ENCODE data around the gene OR5C1. TPM values are rescaled to one million over a fixed set of nuclear protein-coding genes. Genes with fewer than 3 reads are reported as not detected.
A peak's percentile ranks its signal among the peaks of the same experiment; 100 is the strongest.

The OR5C1 gene
- total RNA-seq = not detected in 2 replicates

GRCh38 chr9:122788831-122789230 is at the start of gene OR5C1:
OR5C1 (plus strand) TSS chr9:122788933; CDS start chr9:122788933, 0 bp downstream.
- DNase-seq (ENCODE audit: low read depth) = no peak
- Histone ChIP-seq H3K4me3 (ENCODE audit: low read depth, low read length) (no peak within 1 kb of the TSS), H3K27me3 (ENCODE audit: control insufficient read depth, insufficient read depth, low read length) (no peaks in the 10 kb centered on the region), H3K36me3 (ENCODE audit: control insufficient read depth, insufficient read depth, low read length) (no peaks in the 10 kb centered on the region)
- TF ChIP-seq, protein P1, sequence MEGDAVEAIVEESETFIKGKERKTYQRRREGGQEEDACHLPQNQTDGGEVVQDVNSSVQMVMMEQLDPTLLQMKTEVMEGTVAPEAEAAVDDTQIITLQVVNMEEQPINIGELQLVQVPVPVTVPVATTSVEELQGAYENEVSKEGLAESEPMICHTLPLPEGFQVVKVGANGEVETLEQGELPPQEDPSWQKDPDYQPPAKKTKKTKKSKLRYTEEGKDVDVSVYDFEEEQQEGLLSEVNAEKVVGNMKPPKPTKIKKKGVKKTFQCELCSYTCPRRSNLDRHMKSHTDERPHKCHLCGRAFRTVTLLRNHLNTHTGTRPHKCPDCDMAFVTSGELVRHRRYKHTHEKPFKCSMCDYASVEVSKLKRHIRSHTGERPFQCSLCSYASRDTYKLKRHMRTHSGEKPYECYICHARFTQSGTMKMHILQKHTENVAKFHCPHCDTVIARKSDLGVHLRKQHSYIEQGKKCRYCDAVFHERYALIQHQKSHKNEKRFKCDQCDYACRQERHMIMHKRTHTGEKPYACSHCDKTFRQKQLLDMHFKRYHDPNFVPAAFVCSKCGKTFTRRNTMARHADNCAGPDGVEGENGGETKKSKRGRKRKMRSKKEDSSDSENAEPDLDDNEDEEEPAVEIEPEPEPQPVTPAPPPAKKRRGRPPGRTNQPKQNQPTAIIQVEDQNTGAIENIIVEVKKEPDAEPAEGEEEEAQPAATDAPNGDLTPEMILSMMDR (IDR thresholded peaks at IDR 0.05; ENCODE audit: insufficient read depth, low read length, poor library complexity, severe bottlenecking) = no peak

- TF ChIP-seq, protein P1 (IDR thresholded peaks at IDR 0.05; ENCODE audit: insufficient read depth, low read length, poor library complexity, severe bottlenecking) = no peak
- no peak for DNase-seq (ENCODE audit: low read depth)
- H3K4me3 ChIP-seq (ENCODE audit: low read depth, low read length) = no peak within 1 kb of the TSS
- H3K36me3 ChIP-seq (ENCODE audit: control insufficient read depth, insufficient read depth, low read length) = no peaks in the 10 kb centered on the region
- H3K27me3 ChIP-seq (ENCODE audit: control insufficient read depth, insufficient read depth, low read length) = no peaks in the 10 kb centered on the region
Observed at GRCh38 chr9:122742003-122742402, 46.7 kb upstream of the OR5C1 start, which contains the start of gene OR1L6. OR1L6 (plus strand) TSS chr9:122742303; CDS start chr9:122749848, 7,545 bp downstream.

GRCh38 chr9:122754825-122755224 is 33.9 kb upstream of the OR5C1 start:
- TF ChIP-seq, protein P1 (IDR thresholded peaks at IDR 0.05; ENCODE audit: insufficient read depth, low read length, poor library complexity, severe bottlenecking) = no peak
- no peaks in the 10 kb centered on the region for H3K27me3 ChIP-seq (ENCODE audit: control insufficient read depth, insufficient read depth, low read length)
- H3K4me3 ChIP-seq (ENCODE audit: low read depth, low read length) = no peak overlapping the region
- H3K36me3 ChIP-seq (ENCODE audit: control insufficient read depth, insufficient read depth, low read length) = no peaks in the 10 kb centered on the region
- no peak for DNase-seq (ENCODE audit: low read depth)

GRCh38 chr9:122767817-122768216 is 20.9 kb upstream of the OR5C1 start:
- H3K4me3 ChIP-seq (ENCODE audit: low read depth, low read length) = no peak overlapping the region
- no peak for DNase-seq (ENCODE audit: low read depth)
- TF ChIP-seq, protein P1 (IDR thresholded peaks at IDR 0.05; ENCODE audit: insufficient read depth, low read length, poor library complexity, severe bottlenecking) = no peak
- no peaks in the 10 kb centered on the region for H3K27me3 ChIP-seq (ENCODE audit: control insufficient read depth, insufficient read depth, low read length)
- H3K36me3 ChIP-seq (ENCODE audit: control insufficient read depth, insufficient read depth, low read length) = no peaks in the 10 kb centered on the region

- TF ChIP-seq, protein P1 (IDR thresholded peaks at IDR 0.05; ENCODE audit: insufficient read depth, low read length, poor library complexity, severe bottlenecking) = no peak
- H3K27me3 ChIP-seq (ENCODE audit: control insufficient read depth, insufficient read depth, low read length) = no peaks in the 10 kb centered on the region
- no peak overlapping the region for H3K4me3 ChIP-seq (ENCODE audit: low read depth, low read length)
- H3K36me3 ChIP-seq (ENCODE audit: control insufficient read depth, insufficient read depth, low read length) = no peaks in the 10 kb centered on the region
- no peak for DNase-seq (ENCODE audit: low read depth)
Observed at GRCh38 chr9:122777052-122777451, 11.7 kb upstream of the OR5C1 start.

DNA sequence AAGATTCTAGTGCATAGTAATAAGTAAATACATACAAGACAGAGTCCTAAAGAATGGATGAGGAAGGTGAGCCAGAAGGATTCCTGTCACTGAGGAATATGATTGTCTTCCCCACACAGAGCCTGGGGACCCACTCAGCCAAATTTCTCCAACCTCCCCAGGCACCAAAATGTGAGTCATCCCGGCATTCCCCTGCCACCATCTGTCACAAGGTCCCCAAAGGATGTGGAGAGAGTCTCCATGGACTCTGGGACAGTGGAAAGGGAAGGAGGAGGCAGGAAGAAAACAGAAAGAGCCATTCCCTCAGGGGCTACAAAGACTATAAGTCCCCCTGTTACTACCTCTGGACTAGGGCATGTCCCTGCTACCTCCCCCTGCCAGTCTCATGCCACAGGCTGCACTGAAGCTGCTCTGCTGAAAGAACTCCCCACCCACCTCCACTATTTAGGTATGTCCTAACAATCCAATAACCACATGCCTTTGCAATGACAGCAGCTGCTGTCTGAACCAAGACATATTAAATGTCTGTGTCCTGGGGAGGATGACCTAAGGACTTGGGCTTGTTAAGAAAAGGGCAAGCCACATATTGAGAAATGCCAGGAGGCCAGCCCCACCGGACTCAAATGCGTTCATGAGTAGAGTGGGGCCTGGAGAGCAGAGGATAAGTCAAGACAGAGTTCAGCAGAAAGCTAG is 10.7 kb upstream of the OR5C1 start:
- H3K36me3 ChIP-seq (ENCODE audit: control insufficient read depth, insufficient read depth, low read length) = no peaks in the 10 kb centered on the region
- TF ChIP-seq, protein P1 (IDR thresholded peaks at IDR 0.05; ENCODE audit: insufficient read depth, low read length, poor library complexity, severe bottlenecking) = no peak
- no peak overlapping the region for H3K4me3 ChIP-seq (ENCODE audit: low read depth, low read length)
- DNase-seq (ENCODE audit: low read depth) = peak; percentile 34
- H3K27me3 ChIP-seq (ENCODE audit: control insufficient read depth, insufficient read depth, low read length) = no peaks in the 10 kb centered on the region

Measured in kidney epithelial cell (primary cell).